ENCODE data around the gene SRSF10.
"Not testable (repeated sequence)": the region's sequence is repeated elsewhere in the genome, so short reads cannot be mapped to it uniquely, and the experiment has no call there.

SRSF10 gene

GRCh38 chr1:23958040-23958809 is 21.9 kb downstream of the SRSF10 start:
- DNase-seq = not testable (repeated sequence)

DNA sequence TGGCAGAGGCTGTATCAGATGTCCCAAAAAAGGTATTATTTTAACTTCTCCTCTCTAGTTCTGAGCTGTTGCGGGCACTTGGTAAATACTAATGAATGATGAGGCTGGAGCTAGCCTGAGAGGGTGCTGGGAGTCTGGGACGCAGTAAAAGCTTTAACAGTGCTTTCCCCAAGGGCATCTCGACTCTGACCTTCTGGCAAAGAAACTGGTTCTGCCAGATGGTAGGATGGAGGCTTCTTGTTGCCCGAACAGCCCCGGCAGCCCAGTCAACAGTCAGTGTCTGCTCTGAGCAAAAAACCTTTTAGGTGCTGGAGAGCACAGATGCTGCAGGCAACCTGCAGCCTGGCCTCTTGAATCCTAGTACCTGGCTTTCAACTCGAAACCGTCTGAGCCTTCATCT is 23.0 kb downstream of the SRSF10 start:
- no peak for DNase-seq

GRCh38 chr1:23953020-23953419 is 27.1 kb downstream of the SRSF10 start:
- no peak for DNase-seq

DNA sequence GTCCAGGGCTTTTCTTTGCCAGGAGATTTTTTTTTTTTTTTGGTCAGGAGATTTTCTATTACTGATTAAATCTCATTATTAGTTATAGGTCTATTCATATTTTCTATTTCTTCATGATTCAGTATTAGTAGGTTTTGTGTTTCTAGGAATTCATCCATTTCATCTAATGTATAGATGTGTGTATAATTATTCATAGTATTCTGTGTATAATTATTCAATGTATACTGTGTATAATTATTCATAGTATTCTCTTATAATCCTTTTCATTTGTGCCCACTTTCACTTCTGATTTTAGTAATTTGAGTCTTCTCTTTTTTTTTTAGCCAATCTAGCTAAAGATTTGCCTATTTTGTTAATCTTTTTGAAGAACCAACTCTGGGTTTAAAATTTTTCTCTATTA is 32.8 kb downstream of the SRSF10 start:
- no peak for DNase-seq

DNA sequence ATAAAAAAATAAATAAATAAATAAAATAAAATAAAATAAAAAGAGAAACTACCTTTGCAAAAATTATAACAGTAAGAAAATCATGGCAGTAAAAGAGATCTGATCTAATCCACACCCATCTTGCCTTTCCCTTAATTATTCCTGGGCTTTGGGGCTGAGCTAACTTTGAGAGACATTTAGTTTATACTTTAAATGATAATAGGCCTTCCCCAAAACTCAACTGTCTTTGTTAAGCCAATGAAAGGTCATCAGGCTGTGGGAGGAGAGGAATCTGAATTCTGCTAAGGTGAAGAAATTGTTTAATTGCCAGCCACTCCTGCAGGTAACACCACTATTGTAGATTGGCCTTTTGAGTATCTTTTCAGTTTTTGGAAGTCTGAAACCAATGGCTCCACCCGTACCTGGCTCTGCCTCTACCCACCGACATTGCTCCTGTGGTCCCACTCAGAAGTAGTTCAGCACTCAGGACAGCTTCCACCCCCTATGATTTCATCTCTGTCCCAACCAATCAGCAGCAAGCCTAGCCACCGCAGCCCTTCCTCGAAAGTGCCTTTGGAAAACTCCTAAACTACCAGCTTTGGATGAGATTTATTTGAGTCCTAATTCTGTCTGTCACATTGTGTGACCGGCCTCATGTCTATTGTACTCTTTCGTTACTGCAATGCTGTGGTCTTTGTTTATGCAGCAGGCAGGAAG is 43.5 kb downstream of the SRSF10 start:
- no peak for DNase-seq

DNA sequence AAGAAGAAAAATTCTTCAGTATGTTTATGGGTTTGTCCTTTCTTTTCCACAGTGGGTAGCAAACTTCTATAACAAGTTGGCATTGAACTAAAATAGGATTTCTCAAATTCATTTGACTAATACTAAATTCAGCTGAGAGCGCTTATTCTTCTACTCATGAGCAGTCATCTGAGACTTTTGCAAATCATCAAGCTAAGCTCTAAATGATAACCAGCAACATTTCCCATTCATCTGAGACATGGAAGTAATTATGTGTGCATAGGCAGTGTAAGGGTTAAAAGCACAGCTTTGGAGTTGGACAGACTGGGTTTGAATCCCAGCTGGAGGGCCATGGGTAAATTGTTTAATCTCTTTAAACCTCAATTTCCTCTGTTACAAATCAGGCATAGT is 48.6 kb downstream of the SRSF10 start:
- no peak for DNase-seq

DNA sequence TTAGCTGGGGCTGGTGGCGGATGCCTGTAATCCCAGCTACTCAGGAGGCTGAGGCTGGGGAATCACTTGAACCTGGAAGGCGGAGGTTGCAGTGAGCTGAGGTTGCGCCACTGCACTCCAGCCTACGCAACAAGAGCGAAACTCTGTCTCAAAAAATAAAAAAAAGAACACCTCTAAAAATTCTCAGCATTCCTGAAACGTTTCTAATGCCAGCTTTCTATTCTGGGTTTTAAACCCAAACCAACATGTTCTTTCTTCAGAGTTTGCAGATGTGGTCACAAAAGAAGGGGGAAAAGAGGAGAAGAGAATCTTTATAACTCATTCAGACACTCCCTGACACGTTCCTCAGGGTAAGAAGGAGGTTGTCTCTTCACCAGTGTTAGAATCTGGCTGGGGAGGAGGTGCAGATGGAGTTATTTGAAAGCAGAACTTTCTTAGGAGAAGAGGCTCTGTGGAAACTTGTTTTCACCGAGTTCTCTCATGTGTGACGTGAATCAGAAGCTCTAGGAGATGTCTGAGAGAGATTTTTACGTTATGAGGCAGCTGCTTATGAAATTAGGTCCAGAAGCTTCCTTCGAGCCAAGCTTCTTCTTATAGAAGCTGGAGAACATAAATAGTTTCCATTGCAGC is 49.2 kb downstream of the SRSF10 start:
- DNase-seq = no peak

DNA sequence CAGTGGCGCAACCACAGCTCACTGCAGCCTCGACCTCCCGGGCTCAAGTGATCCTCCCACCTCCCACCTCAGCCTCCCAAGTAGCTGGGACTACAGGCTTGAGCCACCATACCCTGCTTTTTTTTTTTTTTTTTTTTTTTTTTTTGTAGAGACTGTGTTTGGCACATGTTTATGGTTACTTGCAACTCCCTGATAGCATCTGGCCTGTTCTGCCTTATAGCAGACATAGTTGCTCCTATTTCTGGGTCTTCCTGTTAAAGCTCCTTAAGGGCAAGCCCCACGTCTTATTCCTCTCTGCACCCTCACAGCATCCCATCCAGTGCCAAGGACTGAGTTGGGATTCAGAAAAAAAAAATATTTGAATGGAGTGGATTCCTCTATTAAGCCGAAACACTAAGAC is 49.9 kb downstream of the SRSF10 start:
- DNase-seq = no peak

DNA sequence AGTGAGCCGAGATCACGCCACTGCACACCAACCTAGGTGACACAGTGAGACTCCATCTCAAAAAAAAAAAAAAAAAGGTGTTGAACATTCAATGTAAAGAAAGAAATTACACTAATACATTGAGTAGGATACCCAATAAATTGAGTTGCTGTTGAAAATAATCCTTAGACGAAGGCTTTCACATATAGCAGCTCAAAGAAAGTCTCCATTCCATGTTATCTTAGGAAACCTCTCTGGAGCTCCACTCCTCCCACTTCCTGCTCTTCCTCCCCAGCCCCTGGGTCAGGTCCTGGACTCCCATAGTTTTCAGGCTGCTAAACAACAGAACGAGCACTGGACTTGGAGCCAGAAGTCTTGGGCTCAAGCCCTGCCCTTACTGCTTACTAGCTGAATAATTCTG is 51.3 kb downstream of the SRSF10 start:
- no peak for DNase-seq

GRCh38 chr1:23927097-23927496 is 53.0 kb downstream of the SRSF10 start:
- DNase-seq = no peak

DNA sequence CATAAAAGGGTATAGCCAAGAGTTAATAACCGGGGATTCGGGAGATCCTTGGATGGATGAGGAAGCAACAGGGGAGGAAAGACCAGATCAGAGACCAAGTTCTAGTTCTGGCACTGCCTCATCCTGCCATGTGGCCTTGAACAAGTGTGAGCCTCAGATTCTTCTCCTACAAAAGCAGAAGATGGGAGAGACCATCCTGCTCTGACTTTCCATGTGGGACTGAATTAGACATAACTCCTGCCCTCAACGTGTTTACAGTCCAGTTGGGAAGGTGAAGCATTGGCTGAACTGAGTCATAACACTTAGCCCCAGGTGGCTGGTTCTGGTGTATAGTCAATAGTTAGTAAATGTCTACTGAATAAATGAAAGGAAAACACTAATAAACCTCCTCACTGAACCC is 54.8 kb downstream of the SRSF10 start:
- no peak for DNase-seq

- no peak for DNase-seq
These were observed 55.5 kb downstream of the SRSF10 start for GRCh38 chr1:23924601-23925000.

DNA sequence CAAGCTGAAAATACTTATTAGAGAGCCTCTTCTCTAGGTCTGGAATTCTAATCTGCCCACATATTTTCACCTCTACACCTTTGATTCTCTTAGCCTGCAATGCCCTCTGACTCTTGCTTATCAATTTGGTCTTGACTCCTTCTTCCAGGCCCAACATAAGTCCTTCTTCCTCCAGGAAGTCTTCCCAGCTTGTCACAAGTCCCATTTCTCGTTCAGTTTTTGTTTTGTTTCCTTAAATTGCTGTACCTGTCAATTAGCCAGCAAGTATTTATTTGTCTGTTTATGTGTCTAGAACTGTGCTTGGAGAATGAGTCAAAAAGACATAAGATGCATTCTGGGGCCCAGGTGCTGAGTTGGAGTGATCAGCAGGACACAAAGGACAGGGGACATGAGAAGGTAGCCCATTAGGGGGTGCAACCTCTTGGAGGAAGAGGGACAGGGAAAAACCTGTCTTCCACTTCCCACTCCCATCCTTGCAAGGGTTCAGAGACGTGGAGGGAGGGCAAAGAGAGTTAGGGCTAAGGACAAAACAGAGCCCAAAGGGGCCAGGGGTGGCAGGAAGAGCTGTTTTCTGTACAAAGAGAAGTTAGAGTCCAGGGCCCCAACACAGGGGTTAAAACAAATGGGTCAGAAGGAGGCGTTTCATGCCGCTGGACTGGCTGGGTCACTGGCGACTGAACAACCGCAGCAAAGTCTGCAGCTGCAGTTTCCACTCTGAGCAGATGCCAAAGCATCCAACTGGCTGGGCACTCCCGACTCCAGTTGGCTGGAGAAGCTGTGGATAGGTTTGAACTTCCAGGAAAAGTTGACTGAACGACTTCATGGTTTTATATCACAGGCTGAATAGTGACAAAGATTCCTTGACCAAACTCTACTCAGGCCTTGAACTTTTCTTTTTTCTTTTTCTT is 56.3 kb downstream of the SRSF10 start:
- no peak for DNase-seq

DNA sequence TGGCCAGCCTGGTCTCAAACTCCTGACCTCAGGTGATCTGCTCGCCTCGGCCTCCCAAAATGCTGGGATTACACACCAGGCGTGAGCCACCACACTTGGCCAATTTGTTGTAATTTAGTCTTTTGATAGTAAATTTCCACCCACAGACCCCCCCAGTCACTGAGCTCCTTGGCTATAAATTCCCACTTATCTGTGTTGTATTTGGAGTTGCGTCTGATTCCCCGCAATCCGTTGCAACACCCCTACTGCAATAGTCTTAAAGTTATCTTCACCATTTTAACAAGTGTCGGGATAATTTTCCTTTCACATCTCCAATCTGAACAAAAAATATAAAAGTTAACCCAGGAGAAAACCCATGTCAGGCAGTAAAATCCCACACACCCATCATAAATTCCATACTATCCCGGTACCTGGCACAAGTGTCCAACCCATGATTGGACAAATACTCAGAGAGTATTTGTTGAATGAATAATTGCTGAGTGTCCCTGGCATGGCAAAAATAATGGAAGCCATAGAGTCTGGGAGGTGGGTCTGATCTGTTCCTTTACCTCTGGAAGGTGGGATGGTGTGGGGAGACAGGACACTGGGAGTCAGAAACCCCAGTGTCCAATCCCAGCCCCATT is 57.7 kb downstream of the SRSF10 start:
- no peak for DNase-seq

GRCh38 chr1:23916209-23917131 is 63.7 kb downstream of the SRSF10 start:
- DNase-seq = no peak

- DNase-seq = no peak
These were observed 64.7 kb downstream of the SRSF10 start for GRCh38 chr1:23915466-23915865.

- no peak for DNase-seq
These were observed 65.2 kb downstream of the SRSF10 start for GRCh38 chr1:23914921-23915320.
